IMR-90 (cell line): ENCODE data around the gene SIX5.

Experiments used
- POLR2A ChIP-seq: IDR thresholded peaks from 2 replicates; pipeline ENCODE4 v1.6.1; 2012; ENCODE audit warnings: mild to moderate bottlenecking, low read depth, low read length
- TF ChIP-seq, protein P1 (sequence below): conservative IDR thresholded peaks from 2 replicates; pipeline ENCODE4 v1.5.1; 2012; ENCODE audit warnings: mild to moderate bottlenecking, low read depth, low read length, improper control_type of control experiment

DNA sequence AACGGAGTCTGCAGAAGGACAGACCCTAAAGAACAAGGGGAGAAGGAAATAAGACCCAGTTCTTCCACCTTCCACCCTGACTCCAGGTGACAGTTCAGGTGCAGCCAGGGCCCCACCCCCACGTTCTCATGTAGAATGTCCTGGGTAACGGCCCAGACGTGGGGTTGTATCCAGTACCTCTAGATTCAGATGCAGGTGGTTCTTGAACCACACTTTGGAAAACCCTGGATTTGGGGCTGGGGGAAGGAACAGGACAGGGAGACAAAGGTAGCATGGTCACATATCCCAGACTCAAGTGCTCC lies 11.0 kb upstream of the SIX5 start:
- TF ChIP-seq, protein P1, sequence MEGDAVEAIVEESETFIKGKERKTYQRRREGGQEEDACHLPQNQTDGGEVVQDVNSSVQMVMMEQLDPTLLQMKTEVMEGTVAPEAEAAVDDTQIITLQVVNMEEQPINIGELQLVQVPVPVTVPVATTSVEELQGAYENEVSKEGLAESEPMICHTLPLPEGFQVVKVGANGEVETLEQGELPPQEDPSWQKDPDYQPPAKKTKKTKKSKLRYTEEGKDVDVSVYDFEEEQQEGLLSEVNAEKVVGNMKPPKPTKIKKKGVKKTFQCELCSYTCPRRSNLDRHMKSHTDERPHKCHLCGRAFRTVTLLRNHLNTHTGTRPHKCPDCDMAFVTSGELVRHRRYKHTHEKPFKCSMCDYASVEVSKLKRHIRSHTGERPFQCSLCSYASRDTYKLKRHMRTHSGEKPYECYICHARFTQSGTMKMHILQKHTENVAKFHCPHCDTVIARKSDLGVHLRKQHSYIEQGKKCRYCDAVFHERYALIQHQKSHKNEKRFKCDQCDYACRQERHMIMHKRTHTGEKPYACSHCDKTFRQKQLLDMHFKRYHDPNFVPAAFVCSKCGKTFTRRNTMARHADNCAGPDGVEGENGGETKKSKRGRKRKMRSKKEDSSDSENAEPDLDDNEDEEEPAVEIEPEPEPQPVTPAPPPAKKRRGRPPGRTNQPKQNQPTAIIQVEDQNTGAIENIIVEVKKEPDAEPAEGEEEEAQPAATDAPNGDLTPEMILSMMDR: no peak
- no peak for TF ChIP-seq POLR2A
